HG03575 (cell line): ENCODE measurements around the gene C1orf210.

Experiments used
- ATAC-seq: cut with Tn5 transposase; IDR thresholded peaks from one replicate; pipeline ENCODE4 v1.9.1; 2021; ENCODE audit not compliant: unreplicated experiment, insufficient number of reproducible peaks, low FRiP score; ENCODE audit errors: extremely low read depth

The C1orf210 gene

GRCh38 chr1:43285269-43285990 is at the start of gene C1orf210:
TSS of gene C1orf210 (minus strand) at chr1:43285581. CDS start at chr1:43283270, 2,311 bp downstream.
- ATAC-seq = no peak

GRCh38 chr1:43334453-43335205 is 49.2 kb upstream of the C1orf210 start:
- ATAC-seq = no peak

- no peak for ATAC-seq
These were observed 46.3 kb upstream of the C1orf210 start for GRCh38 chr1:43331688-43332087.

GRCh38 chr1:43329995-43330751 is 44.8 kb upstream of the C1orf210 start:
- no peak for ATAC-seq

- ATAC-seq = no peak
These were observed 42.3 kb upstream of the C1orf210 start for GRCh38 chr1:43327549-43328292.

- no peak for ATAC-seq
These were observed 40.0 kb upstream of the C1orf210 start for GRCh38 chr1:43325381-43325780.

GRCh38 chr1:43324810-43325209 is 39.4 kb upstream of the C1orf210 start:
- ATAC-seq = no peak

- ATAC-seq = no peak
These were observed 37.1 kb upstream of the C1orf210 start for GRCh38 chr1:43322506-43322905.

- no peak for ATAC-seq
These were observed 36.0 kb upstream of the C1orf210 start for GRCh38 chr1:43321331-43321891.

- ATAC-seq = no peak
These were observed 34.4 kb upstream of the C1orf210 start for GRCh38 chr1:43319766-43320165.

GRCh38 chr1:43319288-43319687 is 33.9 kb upstream of the C1orf210 start:
- ATAC-seq = no peak

GRCh38 chr1:43318831-43319230 is 33.5 kb upstream of the C1orf210 start:
- ATAC-seq = no peak

- no peak for ATAC-seq
These were observed 32.6 kb upstream of the C1orf210 start for GRCh38 chr1:43317817-43318471.

GRCh38 chr1:43316738-43317520 is 31.5 kb upstream of the C1orf210 start:
- ATAC-seq = no peak

- no peak for ATAC-seq
These were observed 30.8 kb upstream of the C1orf210 start for GRCh38 chr1:43315963-43316737.

GRCh38 chr1:43315481-43315880 is 30.1 kb upstream of the C1orf210 start:
- no peak for ATAC-seq

GRCh38 chr1:43314233-43314632 is 28.9 kb upstream of the C1orf210 start:
- ATAC-seq = no peak
